ENCODE results near the gene STX18.
"Not testable (repeated sequence)": the region's sequence is repeated elsewhere in the genome, so short reads cannot be mapped to it uniquely, and the experiment has no call there.

The STX18 gene

DNA sequence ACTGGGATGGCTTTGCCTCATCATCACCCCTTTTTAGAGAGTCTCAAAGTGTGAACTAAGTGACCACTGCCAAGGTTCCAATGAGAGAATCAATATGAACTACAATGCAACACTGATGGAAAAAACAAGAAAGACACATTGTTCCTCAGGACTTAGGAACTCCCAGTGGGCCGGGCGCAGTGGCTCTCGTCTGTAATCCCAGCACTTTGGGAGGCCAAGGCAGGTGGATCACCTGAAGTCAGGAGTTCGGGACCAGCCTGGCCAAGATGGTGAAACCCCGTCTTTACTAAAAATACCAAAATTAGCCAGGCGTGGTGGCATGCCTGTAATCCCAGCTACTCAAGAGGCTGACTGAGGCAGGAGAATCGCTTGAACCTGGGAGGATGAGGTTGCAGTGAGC, 119.7 kb downstream of the STX18 start:
- DNase-seq (ENCODE audit: low read depth, low spot score) = not testable (repeated sequence)

DNA sequence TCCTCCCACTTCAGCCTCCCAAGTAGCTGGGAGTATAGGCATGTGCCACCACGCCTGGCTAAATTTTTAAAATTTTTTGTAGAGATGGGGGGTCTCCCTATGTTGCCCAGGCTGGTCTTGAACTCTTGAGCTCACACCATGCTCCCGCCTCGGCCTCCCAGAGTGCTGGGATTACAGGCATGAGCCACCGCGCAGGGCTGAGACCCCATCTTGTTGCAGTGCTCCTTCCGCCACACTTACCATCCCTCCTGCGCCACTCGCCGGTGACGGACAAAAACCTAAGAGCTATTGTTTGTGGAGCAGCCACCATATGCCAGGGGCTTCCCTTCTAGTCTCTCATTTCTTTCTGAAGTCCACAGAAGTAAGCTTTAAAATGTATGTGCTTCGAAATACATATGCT, 120.5 kb downstream of the STX18 start:
- DNase-seq (ENCODE audit: low read depth, low spot score) = no peak

- DNase-seq (ENCODE audit: low read depth, low spot score) = no peak
Observed at GRCh38 chr4:4420421-4420820, 121.4 kb downstream of the STX18 start.

- DNase-seq (ENCODE audit: low read depth, low spot score) = no peak
Observed at GRCh38 chr4:4419896-4420295, 122.0 kb downstream of the STX18 start.

DNA sequence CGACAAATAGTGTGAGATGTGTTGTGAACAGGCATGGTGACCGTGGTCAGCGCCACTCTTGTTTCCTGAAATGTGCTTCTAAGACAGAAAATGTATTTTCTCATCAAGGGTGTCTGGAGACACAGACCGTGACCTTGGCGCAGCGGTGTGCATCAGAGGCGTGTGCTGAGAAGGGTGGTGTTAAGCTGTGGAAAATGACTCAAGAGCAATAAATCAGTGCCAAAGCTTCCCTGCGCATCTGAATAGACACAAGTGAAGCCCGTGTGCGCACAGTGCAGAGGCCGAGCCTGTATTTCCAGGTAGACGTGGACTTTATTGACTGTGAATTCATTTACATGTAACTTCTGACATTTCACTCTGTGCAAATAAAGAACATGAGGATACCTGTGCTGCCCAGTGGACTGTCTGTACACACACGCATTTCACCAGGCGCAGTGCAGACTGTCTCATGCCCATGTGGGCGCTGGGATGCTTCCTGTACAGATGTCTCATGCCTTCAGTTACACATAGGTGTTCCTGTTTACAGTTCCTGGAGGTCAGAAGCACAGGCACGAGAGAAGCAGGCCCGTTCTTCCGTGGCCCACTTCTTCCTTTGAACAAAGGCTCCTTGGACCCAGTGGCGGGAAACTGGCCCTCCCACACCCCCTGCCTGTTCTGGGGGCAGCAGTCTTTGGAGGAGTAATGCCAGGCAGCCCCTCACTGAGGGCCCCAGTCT, 123.0 kb downstream of the STX18 start:
- DNase-seq (ENCODE audit: low read depth, low spot score) = no peak

- DNase-seq (ENCODE audit: low read depth, low spot score) = no peak
Observed at GRCh38 chr4:4417886-4418285, 124.0 kb downstream of the STX18 start.

- DNase-seq (ENCODE audit: low read depth, low spot score) = no peak
Observed at GRCh38 chr4:4416981-4417380, 124.9 kb downstream of the STX18 start.

GRCh38 chr4:4415806-4416805, 125.7 kb downstream of the STX18 start:
- DNase-seq (ENCODE audit: low read depth, low spot score) = no peak

DNA sequence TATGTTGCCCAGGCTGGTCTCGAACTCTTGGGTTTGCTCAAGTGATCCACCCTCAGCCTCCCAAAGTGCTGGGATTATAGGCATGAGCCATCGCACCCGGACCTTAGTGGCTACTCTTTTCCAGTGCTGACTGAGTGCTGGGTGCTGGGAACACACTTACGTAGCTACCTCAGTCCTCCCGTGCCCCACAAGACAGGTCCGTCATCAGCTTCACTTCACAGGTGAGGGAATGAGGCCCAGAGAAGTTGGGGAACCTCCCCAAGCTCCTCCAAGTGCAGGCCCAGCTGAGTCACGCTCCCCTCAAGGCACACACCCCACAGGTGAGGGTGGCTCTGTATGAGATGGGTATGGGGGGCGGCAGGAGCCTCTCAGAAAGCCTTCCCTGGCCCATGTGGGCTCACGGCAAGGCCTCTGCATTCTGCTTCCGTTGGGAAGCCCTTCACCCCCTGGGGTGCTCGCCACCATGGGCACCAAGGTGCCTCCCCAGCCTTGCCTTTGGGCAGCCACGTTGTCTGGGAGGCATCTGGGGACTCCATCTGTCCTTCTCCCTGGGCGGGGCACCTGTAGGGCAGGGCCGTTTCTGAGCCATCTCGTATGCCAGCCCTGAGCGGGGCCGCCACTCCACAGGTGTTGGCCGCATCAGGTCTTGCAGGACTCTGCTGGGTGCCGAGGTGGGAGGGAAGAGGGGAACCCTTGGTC, 126.6 kb downstream of the STX18 start:
- DNase-seq (ENCODE audit: low read depth, low spot score) = no peak

- no peak for DNase-seq (ENCODE audit: low read depth, low spot score)
Observed at GRCh38 chr4:4413806-4414205, 128.0 kb downstream of the STX18 start.

DNA sequence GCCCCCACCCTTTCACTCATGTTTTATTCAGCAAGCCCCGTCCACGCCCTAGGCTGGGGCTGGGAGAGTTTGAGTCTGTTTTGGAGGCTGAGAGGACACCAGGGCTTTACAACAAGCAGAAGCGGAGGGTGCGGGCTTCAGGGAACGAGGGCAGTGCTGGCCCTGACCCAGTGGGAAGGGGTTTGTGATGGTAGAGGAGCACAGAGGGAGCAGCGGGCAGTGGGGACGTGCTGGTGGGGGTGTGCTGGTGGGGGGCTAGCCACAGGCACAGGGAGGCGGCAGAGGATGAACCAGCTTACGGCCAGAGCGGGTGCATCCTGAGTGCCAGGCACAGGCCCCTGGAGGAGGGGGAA, 128.5 kb downstream of the STX18 start:
- no peak for DNase-seq (ENCODE audit: low read depth, low spot score)

DNA sequence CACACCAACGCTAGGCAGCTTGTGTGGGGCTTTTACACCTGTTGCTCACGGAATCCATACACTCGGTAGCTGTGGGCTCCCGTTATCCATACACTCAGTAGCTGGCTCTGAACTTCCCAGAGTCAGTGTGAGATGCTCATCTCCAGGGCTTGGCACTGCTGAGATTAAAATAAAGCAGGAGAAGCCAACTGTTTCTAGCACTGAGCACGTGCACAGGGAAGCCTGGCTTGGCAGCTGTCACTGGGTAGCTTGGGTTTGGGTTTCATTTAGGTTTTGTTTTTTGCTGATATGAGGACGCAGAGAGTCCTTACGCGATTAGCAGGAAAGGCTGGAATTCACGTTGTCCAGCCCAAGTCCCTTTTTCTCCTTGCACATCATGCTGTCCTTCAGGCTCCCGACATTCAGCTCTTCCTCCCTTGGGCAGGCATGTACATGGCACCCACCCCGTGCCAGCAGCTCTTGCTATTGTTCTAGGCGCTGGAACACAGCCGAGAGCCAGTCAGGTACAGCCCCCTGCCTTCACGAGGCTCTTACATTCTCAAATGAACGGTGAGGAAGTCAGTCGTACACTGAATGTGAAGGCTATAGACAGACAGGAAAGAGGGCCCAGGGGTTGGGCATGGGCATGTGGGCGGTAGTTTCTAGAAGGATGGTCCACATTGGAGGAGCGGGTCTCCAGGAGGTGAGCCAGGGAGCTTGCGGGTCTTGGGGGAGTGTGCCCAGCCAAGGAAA, 129.0 kb downstream of the STX18 start:
- no peak for DNase-seq (ENCODE audit: low read depth, low spot score)

- no peak for DNase-seq (ENCODE audit: low read depth, low spot score)
Observed at GRCh38 chr4:4411906-4412305, 129.9 kb downstream of the STX18 start.

DNA sequence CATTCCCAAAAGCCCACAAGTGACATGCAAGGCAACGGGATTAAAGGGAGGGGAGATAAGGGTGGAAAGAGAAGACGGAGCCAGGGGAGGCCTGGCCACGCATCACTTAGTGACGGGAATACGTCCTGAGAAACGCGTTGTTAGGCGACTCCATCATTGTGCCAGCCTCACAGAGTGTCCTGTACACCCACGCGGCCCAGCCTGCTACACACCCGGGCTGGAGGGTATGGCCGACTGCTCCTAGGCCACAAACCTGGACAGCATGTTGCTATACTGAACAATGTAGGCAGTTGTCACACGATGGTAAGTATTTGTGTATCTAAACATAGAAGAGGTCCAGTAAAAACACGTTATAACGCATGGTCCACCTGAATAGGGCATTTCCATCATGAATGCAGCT, 131.6 kb downstream of the STX18 start:
- no peak for DNase-seq (ENCODE audit: low read depth, low spot score)

DNA sequence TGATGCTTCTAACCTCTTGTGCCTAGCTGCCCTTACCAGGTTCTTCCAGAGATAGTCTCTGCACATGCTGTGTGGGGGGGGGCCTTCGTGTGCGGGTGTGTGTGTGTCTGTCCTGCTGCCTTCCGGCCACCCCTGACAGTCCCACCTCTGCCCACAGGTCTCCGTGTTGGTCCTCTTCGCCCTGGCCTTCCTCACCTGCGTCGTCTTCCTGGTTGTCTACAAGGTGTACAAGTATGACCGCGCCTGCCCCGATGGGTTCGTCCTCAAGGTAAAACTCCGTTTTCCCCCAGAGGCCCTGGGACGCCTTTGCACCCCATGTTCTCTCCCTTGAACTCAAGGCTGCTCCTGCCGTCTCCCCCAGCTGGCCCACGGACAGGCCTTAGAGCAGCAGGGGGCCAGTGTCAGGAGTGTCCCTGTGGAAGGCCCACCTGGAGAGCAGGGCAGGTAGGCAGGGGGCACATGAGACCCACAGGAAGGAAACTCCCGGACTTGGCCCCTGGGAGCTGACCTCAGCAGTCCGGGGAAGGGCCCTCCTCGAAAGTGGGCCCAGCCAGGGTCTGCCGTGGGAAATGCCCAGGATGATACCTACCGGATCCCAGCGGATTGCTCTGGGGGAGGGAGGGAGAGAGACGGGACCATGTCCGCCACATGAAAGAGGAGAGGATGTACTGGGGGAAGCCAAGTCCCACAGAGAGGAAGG, 132.3 kb downstream of the STX18 start:
- DNase-seq (ENCODE audit: low read depth, low spot score) = no peak

- DNase-seq (ENCODE audit: low read depth, low spot score) = no peak
Observed at GRCh38 chr4:4408576-4409335, 133.1 kb downstream of the STX18 start.

DNA sequence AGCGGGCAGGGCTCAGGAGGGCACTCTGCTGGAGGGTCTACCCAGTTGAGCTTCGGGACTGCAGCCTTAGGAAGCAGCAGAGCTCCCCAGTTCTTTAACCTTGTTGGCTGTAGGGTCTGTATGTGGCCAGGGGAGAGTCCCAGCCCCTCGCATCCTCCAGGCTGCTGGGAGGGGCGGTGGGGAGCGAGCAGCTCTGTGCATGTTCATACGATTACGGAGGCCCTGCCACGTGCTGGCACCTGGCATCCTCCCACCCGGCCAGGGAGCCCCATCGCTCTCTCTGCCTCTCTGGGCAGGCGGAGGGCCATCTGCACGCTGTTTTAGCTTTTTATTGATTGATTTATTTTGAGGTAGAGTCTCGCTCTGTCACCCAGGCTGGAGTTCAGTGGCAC, 133.7 kb downstream of the STX18 start:
- no peak for DNase-seq (ENCODE audit: low read depth, low spot score)

DNA sequence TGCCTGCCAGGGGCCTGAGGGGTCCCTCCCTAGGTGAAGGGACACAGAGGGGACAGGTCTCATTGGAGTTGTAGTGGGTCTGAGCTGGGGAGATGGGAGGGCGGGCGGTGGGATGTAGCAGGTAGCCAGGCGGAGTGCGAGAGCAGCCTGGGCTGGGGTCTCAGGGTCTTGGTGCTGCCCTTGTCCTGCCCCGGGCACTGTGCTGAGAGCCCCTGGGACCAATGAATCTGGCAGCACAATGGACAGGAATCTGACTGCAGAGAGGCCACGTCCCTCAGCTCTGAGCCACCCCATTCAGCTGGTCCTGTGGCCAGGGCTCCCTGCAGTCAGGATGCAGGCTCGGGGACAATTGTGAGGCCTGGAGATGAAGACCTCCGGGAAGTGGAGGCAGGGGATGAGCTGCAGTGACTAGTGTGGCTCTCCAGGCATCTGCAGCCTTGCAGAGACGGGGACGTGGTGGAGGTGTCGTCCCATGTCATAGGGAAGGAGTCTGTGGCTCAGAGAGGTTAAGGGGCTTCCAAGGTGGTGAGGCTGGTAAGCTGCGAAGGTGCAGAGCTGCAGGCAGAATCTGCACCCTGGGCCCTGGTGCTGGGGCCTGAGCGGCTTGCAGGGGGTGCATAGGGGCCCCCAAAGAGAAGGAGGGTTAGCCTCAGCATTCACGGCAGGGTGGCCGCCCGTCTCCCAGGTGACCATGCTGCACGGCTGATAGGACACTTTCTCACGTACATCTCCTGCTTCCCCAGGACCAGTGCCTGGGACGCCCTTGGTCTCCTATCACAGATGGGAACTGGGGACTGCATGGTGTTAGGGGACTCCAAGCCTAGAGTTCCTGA, 134.3 kb downstream of the STX18 start:
- no peak for DNase-seq (ENCODE audit: low read depth, low spot score)

Measured in activated naive CD8-positive, alpha-beta T cell treated with anti-CD3 and anti-CD28 coated beads, Interleukin-2, amount 50 U/mL, for 16 hours (primary cell).